WERI-Rb-1 (cell line): ENCODE data around the gene CD109.

Experiments
- DNase-seq: peaks from one replicate; pipeline ENCODE4 v3.0.0-alpha.2; 2020
- H3K27ac ChIP-seq: fragments of 250-450 bp; sonication (Bioruptor Pico); 2 replicates; pipeline ENCODE4 v1.5.1; 2020; ENCODE audit warnings: mild to moderate bottlenecking, moderate library complexity
- H3K27me3 ChIP-seq: fragments of 250-450 bp; sonication (Bioruptor Pico); 2 replicates; pipeline ENCODE4 v1.5.1; 2021; ENCODE audit warnings: mild to moderate bottlenecking, low read depth, moderate library complexity; ENCODE audit not compliant: insufficient read depth, severe bottlenecking
- H3K36me3 ChIP-seq: fragments of 250-450 bp; sonication (Bioruptor Pico); 2 replicates; pipeline ENCODE4 v1.5.1; 2020; ENCODE audit warnings: mild to moderate bottlenecking, moderate library complexity
- H3K4me3 ChIP-seq: 2 replicates; pipeline ENCODE4 v1.5.1; 2011; ENCODE audit warnings: low read depth, mild to moderate bottlenecking, control low read depth, low read length
- H3K9me3 ChIP-seq: fragments of 250-450 bp; sonication (Bioruptor Pico); 2 replicates; pipeline ENCODE4 v1.5.1; 2021; ENCODE audit warnings: mild to moderate bottlenecking, moderate library complexity; ENCODE audit not compliant: severe bottlenecking
- TF ChIP-seq, protein P1 (sequence below): IDR thresholded peaks from 2 replicates; pipeline ENCODE4 v1.5.1; 2011; ENCODE audit warnings: low read depth, mild to moderate bottlenecking, control low read depth, inconsistent platforms, low read length

The CD109 gene

DNA sequence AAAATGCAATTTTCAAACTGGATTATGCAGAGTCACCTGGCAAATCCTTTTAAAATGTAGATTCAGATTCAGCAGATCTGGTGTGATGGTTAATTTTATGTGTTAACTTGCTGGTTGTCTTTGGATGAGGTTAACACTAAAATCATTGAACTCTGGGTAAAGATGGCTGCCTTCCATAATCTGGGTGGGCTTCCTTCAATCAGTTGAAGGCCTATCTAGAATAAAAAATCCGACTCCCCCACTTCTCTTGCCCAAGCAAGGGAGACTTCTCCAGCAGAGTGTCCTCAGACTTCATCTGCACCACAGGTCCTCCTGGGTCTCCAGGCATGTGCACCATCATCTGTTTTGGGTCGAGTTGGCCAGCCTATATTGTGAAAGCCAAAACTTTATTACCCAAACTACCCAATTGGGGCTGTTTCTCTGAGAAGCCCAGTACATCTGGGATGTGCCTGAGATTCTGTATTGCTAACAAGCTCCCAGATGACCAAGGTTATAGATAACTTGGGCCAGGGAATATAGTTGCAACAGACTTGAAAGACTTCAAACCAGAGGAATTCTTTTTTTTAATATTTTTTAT is 40.6 kb upstream of the CD109 start:
- no peak for DNase-seq
- no peaks in the 10 kb centered on the region for H3K36me3 ChIP-seq
- no peaks in the 10 kb centered on the region for H3K27me3 ChIP-seq
- H3K9me3 ChIP-seq: no peaks in the 10 kb centered on the region
- no peak overlapping the region for H3K4me3 ChIP-seq
- H3K27ac ChIP-seq: no peak overlapping the region
- TF ChIP-seq, protein P1, sequence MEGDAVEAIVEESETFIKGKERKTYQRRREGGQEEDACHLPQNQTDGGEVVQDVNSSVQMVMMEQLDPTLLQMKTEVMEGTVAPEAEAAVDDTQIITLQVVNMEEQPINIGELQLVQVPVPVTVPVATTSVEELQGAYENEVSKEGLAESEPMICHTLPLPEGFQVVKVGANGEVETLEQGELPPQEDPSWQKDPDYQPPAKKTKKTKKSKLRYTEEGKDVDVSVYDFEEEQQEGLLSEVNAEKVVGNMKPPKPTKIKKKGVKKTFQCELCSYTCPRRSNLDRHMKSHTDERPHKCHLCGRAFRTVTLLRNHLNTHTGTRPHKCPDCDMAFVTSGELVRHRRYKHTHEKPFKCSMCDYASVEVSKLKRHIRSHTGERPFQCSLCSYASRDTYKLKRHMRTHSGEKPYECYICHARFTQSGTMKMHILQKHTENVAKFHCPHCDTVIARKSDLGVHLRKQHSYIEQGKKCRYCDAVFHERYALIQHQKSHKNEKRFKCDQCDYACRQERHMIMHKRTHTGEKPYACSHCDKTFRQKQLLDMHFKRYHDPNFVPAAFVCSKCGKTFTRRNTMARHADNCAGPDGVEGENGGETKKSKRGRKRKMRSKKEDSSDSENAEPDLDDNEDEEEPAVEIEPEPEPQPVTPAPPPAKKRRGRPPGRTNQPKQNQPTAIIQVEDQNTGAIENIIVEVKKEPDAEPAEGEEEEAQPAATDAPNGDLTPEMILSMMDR: no peak

DNA sequence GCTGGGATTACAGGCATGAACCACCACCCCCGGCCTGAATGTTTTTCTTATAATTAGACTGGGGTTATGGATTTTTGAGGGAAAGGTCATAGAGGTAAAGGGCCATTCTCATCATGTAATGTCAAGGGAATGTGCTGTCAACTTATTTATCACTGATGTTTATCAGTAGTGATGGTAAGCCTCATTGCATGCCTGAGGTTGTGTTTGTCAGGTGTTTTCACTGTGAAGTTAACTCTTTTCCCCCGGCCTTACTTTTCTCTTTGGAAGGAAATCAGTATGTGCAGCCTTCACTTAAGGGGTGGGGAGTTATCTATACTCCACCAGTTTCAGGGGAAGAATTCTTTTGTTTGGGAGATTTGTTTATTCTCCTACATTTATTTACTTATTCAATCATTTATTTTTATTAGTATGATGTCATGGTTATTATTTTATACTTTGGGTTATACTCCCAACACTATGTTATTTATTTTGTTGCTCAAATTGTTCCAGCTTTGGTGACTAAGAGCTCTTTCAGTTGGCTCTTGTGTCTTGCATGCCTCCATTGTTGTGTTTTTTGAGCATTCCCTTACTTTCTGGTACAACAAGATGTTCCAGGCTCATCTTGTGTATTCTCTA is 39.4 kb upstream of the CD109 start:
- H3K27ac ChIP-seq: no peak overlapping the region

DNA sequence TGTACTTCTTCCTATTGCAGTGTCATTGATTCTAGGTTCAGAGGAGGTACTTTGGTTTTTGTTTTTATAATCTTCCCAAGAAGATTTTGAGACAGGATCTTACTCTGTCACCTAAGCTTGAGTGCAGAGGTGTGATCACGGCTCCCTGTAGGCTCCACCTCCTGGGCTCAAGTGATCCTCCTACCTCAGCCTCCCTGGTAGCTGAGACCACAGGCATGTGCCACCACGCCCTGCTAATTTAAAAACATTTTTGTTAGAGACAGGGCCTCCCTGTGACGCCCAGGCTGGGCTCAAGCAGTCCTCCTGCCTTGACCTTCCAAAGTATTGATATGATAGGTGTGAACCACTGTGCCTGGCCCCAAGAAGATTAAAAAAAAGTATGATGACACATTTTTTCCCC is 38.8 kb upstream of the CD109 start:
- Histone ChIP-seq H3K4me3 (no peak overlapping the region), H3K36me3 (no peaks in the 10 kb centered on the region), H3K27me3 (no peaks in the 10 kb centered on the region), H3K9me3 (no peaks in the 10 kb centered on the region), H3K27ac (no peak overlapping the region)
- TF ChIP-seq, protein P1: no peak
- no peak for DNase-seq

More for the DNA sequence above, 39.4 kb upstream of the CD109 start:
- no peaks in the 10 kb centered on the region for H3K36me3 ChIP-seq
- no peaks in the 10 kb centered on the region for H3K27me3 ChIP-seq
- no peak overlapping the region for H3K4me3 ChIP-seq
- no peak for DNase-seq
- TF ChIP-seq, protein P1: no peak
- H3K9me3 ChIP-seq: no peaks in the 10 kb centered on the region

DNA sequence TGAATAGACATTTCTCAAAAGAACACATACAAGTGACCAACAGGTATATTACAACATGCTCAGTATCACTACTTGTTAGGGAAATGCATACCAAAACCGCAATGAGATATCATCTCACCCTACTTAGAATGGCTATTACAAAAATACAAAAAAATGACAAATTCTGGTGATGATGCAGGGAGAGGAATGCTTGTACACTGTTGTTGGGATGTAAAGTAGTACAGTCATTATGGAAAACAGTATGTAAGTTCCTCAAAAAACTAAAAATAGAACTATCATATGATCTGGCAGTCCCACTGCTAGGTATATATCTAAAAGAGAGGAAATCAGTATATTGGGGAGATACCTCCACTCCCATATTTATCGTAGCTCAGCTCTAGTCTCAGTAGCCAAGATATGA is 31.3 kb upstream of the CD109 start:
- no peak for DNase-seq
- no peak overlapping the region for H3K4me3 ChIP-seq
- no peaks in the 10 kb centered on the region for H3K27me3 ChIP-seq
- H3K27ac ChIP-seq: no peak overlapping the region
- no peaks in the 10 kb centered on the region for H3K9me3 ChIP-seq
- TF ChIP-seq, protein P1: no peak
- H3K36me3 ChIP-seq: no peaks in the 10 kb centered on the region

DNA sequence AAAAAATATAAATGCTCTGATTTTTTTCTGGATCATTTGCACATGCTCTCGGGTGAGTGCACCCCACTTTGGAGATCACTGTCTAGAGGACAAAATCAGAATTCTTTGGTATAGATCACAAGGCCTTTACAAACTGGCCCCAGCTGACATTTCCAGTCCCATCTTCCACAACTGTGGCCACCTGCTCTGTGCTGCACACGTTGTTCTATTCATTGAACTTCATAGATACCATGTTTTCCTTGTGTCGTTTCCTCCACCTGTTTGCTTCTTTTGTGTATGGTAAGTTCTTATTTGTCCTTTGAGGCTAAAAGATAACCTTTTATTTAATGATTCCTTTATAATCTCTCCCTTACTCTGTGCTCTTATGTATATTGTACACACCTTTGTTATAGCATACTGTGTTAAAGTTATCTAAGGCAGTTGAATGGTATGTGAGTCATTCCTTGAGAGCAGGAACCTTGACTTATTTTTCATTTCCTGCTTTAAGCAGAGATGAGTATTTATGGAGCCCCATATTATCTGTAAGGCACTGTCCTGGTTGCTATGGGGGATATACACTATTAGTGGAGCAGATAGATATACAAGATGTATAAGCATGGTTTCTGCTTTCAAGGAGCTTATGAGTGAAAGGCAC is 30.2 kb upstream of the CD109 start:
- H3K27ac ChIP-seq: no peak overlapping the region
- no peak for DNase-seq
- no peak overlapping the region for H3K4me3 ChIP-seq
- TF ChIP-seq, protein P1: no peak
- H3K27me3 ChIP-seq: no peaks in the 10 kb centered on the region
- no peaks in the 10 kb centered on the region for H3K36me3 ChIP-seq
- no peaks in the 10 kb centered on the region for H3K9me3 ChIP-seq
